Loucy (cell line): Measurements from ENCODE around the gene DDX18.

Experiments
- H2AFZ ChIP-seq: fragments of 200-600 bp; sonication (generic); 2 replicates; pipeline ENCODE4 v1.6.0; 2016; ENCODE audit warnings: antibody characterized with exemption, mild to moderate bottlenecking, low read length, moderate library complexity
- H3F3A ChIP-seq: fragments of 200-600 bp; 2 replicates; pipeline ENCODE4 v1.6.0; 2016; ENCODE audit warnings: antibody characterized with exemption, low read depth, mild to moderate bottlenecking
- H3K27me3 ChIP-seq: fragments of 200-600 bp; sonication (generic); 2 replicates; pipeline ENCODE4 v1.6.1; 2014; ENCODE audit warnings: low read length, mild to moderate bottlenecking; ENCODE audit not compliant: insufficient read depth, poor library complexity, severe bottlenecking
- H3K36me3 ChIP-seq: fragments of 200-600 bp; sonication (generic); 2 replicates; pipeline ENCODE4 v1.6.1; 2016; ENCODE audit warnings: low read length; ENCODE audit not compliant: insufficient read depth
- H3K4me1 ChIP-seq: fragments of 200-600 bp; sonication (generic); 2 replicates; pipeline ENCODE4 v1.5.1; 2014; ENCODE audit warnings: low read length, mild to moderate bottlenecking; ENCODE audit not compliant: insufficient read depth, poor library complexity, severe bottlenecking
- H3K4me2 ChIP-seq: fragments of 200-600 bp; sonication (generic); 2 replicates; pipeline ENCODE4 v1.6.0; 2014; ENCODE audit warnings: antibody characterized with exemption, low read length, low read depth, mild to moderate bottlenecking; ENCODE audit not compliant: poor library complexity, severe bottlenecking
- H3K4me3 ChIP-seq: fragments of 200-600 bp; sonication (generic); 2 replicates; pipeline ENCODE4 v1.5.1; 2014; ENCODE audit warnings: low read length, mild to moderate bottlenecking, mixed read lengths; ENCODE audit not compliant: poor library complexity, severe bottlenecking
- H3K79me2 ChIP-seq: fragments of 200-600 bp; sonication (generic); 2 replicates; pipeline ENCODE4 v1.6.1; 2014; ENCODE audit warnings: low read length; ENCODE audit not compliant: insufficient read depth
- H3K9ac ChIP-seq: fragments of 200-600 bp; sonication (generic); 2 replicates; pipeline ENCODE4 v1.6.0; 2014; ENCODE audit warnings: mild to moderate bottlenecking, low read depth, low read length, moderate library complexity; ENCODE audit not compliant: poor library complexity, severe bottlenecking
- H3K9me2 ChIP-seq: fragments of 200-600 bp; sonication (generic); replicated peaks from 2 replicates; pipeline ENCODE4 v1.6.1; 2016; ENCODE audit warnings: low read depth, low read length, mixed read lengths
- H3K9me3 ChIP-seq: fragments of 200-600 bp; sonication (generic); 2 replicates; pipeline ENCODE4 v1.6.1; 2014; ENCODE audit warnings: mild to moderate bottlenecking, antibody characterized with exemption, low read length, low read depth; ENCODE audit not compliant: insufficient read depth
- H4K20me1 ChIP-seq: fragments of 200-600 bp; sonication (generic); 2 replicates; pipeline ENCODE4 v1.6.0; 2014; ENCODE audit warnings: antibody characterized with exemption, low read length, mild to moderate bottlenecking; ENCODE audit not compliant: insufficient read depth, poor library complexity, severe bottlenecking
- CTCF ChIP-seq: fragments of 200-600 bp; sonication (generic); conservative IDR thresholded peaks from 2 replicates; pipeline ENCODE4 v1.5.1; 2014; ENCODE audit warnings: mild to moderate bottlenecking, antibody characterized with exemption, low read length
- EZH2phosphoT487 ChIP-seq: fragments of 200-600 bp; IDR thresholded peaks from 2 replicates; pipeline ENCODE4 v1.6.1; 2018; ENCODE audit warnings: antibody characterized with exemption, mild to moderate bottlenecking, moderate library complexity, borderline replicate concordance

Gene DDX18

GRCh38 chr2:117774716-117775115 is 39.8 kb upstream of the DDX18 start:
- Histone ChIP-seq H3K4me3 (no peak overlapping the region), H3K9ac (no peak overlapping the region), H4K20me1 (no peaks in the 10 kb centered on the region), H3K27me3 (no peaks in the 10 kb centered on the region), H3K4me1 (no peaks in the 10 kb centered on the region), H3K79me2 (no peaks in the 10 kb centered on the region), H3F3A (no peaks in the 10 kb centered on the region), H3K36me3 (no peaks in the 10 kb centered on the region), H3K9me2 (no peaks in the 10 kb centered on the region), H3K9me3 (no peaks in the 10 kb centered on the region), H3K4me2 (no peak overlapping the region), H2AFZ (no peak overlapping the region)
- no peak for TF ChIP-seq CTCF
- TF ChIP-seq EZH2phosphoT487 = no peak

GRCh38 chr2:117775703-117776219 is 38.7 kb upstream of the DDX18 start:
- no peaks in the 10 kb centered on the region for H4K20me1 ChIP-seq
- no peak for TF ChIP-seq CTCF
- no peak for TF ChIP-seq EZH2phosphoT487
- no peaks in the 10 kb centered on the region for H3K36me3 ChIP-seq
- no peak overlapping the region for H3K4me2 ChIP-seq
- no peaks in the 10 kb centered on the region for H3K27me3 ChIP-seq
- H3K9ac ChIP-seq = no peak overlapping the region
- H3K79me2 ChIP-seq = no peaks in the 10 kb centered on the region
- H3F3A ChIP-seq = no peaks in the 10 kb centered on the region
- no peaks in the 10 kb centered on the region for H3K9me3 ChIP-seq
- H3K4me3 ChIP-seq = no peak overlapping the region
- no peaks in the 10 kb centered on the region for H3K9me2 ChIP-seq
- no peak overlapping the region for H2AFZ ChIP-seq
- H3K4me1 ChIP-seq = no peaks in the 10 kb centered on the region

- Histone ChIP-seq H3K4me3 (no peak overlapping the region), H3K9me3 (no peaks in the 10 kb centered on the region), H3K36me3 (no peaks in the 10 kb centered on the region), H3K27me3 (no peaks in the 10 kb centered on the region), H3K9me2 (no peaks in the 10 kb centered on the region), H3K4me2 (no peak overlapping the region), H3K4me1 (no peaks in the 10 kb centered on the region), H3K79me2 (no peaks in the 10 kb centered on the region), H2AFZ (no peak overlapping the region), H3F3A (no peaks in the 10 kb centered on the region), H4K20me1 (no peaks in the 10 kb centered on the region), H3K9ac (no peak overlapping the region)
- TF ChIP-seq EZH2phosphoT487 (no peak), CTCF (no peak)
Measured at GRCh38 chr2:117776888-117777287, 37.6 kb upstream of the DDX18 start.
